H1 (cell line): ENCODE results near the gene UBE2V1. TPM values are rescaled to one million over a fixed set of nuclear protein-coding genes. Genes with fewer than 3 reads are reported as not detected.

ENCODE experiments used
- CTCF ChIA-PET: fragments of 300-600 bp; sonication (Branson Sonifier 250); formaldehyde crosslinking; loops from one replicate; lab custom pipeline; 2021; ENCODE audit not compliant: partially characterized antibody; lab: Charles Lee
- POLR2A ChIA-PET: fragments of 300-600 bp; sonication (Branson Sonifier 250); formaldehyde crosslinking; loops from one replicate; lab custom pipeline; 2021; ENCODE audit warnings: inconsistent platforms; ENCODE audit not compliant: partially characterized antibody; lab: Charles Lee
- DNase-seq, 2 experiments: peaks; one replicate each; pipeline versions ENCODE4 v3.0.0 to v3.0.0-alpha.2; 2010 to 2022; ENCODE audit warnings: low spot score in 2 of 2, low read depth in 1 of 2, mixed read lengths in 1 of 2
- FAIRE-seq: peaks from 2 replicates; lab custom pipeline; 2011; peaks lifted over from hg19 to GRCh38; lab: Jason Lieb, UNC
- H2AFZ ChIP-seq: 2 replicates; pipeline ENCODE4 v1.8.1; 2012; ENCODE audit warnings: low read length, inconsistent platforms
- H2AK5ac ChIP-seq: 2 replicates; pipeline ENCODE4 v1.6.1; 2013; ENCODE audit warnings: low read depth, low read length
- H2BK120ac ChIP-seq: replicated peaks from 2 replicates; pipeline ENCODE3; 2013; ENCODE audit warnings: low read depth, low read length, inconsistent platforms
- H2BK12ac ChIP-seq: 2 replicates; pipeline ENCODE4 v1.6.1; 2013; ENCODE audit warnings: low read depth, low read length
- H2BK15ac ChIP-seq: 2 replicates; pipeline ENCODE4 v1.6.1; 2013; ENCODE audit warnings: low read length
- H2BK20ac ChIP-seq: 2 replicates; pipeline ENCODE4 v1.6.1; 2013; ENCODE audit warnings: low read length
- H2BK5ac ChIP-seq: 2 replicates; pipeline ENCODE4 v1.6.1; 2013; ENCODE audit warnings: low read depth, low read length
- H3K14ac ChIP-seq: 2 replicates; pipeline ENCODE4 v1.6.1; 2013; ENCODE audit warnings: inconsistent platforms; ENCODE audit not compliant: insufficient read length
- H3K18ac ChIP-seq: 2 replicates; pipeline ENCODE4 v1.6.1; 2013; ENCODE audit warnings: low read length; ENCODE audit errors: extremely low read depth
- H3K23ac ChIP-seq: 2 replicates; pipeline ENCODE4 v1.6.1; 2013; ENCODE audit warnings: inconsistent platforms; ENCODE audit not compliant: insufficient read length
- H3K23me2 ChIP-seq: 2 replicates; pipeline ENCODE4 v1.6.1; 2013; ENCODE audit warnings: low read depth, low read length
- H3K27ac ChIP-seq: 2 replicates; pipeline ENCODE4 v1.6.1; 2011; ENCODE audit warnings: low read depth, low read length, inconsistent platforms
- H3K27me3 ChIP-seq, 4 experiments: replicated peaks in 1 of 4; 1 replicate in 1 of 4; 2 replicates in 3 of 4; pipeline versions ENCODE4 v1.6.1 to v1.8.1; 2011 to 2013; ENCODE audit warnings: low read length in 3 of 4, mild to moderate bottlenecking in 3 of 4, inconsistent platforms in 2 of 4, mixed read lengths in 2 of 4, moderate library complexity in 1 of 4; ENCODE audit not compliant: control insufficient read depth in 3 of 4, insufficient read depth in 3 of 4; ENCODE audit errors: extremely low read depth in 1 of 4
- H3K36me3 ChIP-seq, 4 experiments: 2 replicates each; pipeline versions ENCODE4 v1.6.1 to v1.8.1; 2011 to 2013; ENCODE audit warnings: mild to moderate bottlenecking in 4 of 4, low read length in 3 of 4, moderate library complexity in 2 of 4, control low read depth in 1 of 4, inconsistent platforms in 1 of 4; ENCODE audit not compliant: insufficient read depth in 4 of 4, control insufficient read depth in 2 of 4
- H3K4ac ChIP-seq: replicated peaks from 2 replicates; pipeline ENCODE3; 2013; ENCODE audit warnings: low read length, low read depth, mixed read lengths, inconsistent platforms; ENCODE audit not compliant: insufficient read length
- H3K4me1 ChIP-seq, 4 experiments: replicated peaks in 1 of 4; 1 replicate in 1 of 4; 2 replicates in 3 of 4; pipeline versions ENCODE4 v1.6.1 to v1.8.1; 2011 to 2013; ENCODE audit warnings: low read length in 3 of 4, inconsistent platforms in 2 of 4, mixed read lengths in 1 of 4; ENCODE audit not compliant: insufficient read depth in 4 of 4, control insufficient read depth in 3 of 4
- H3K4me2 ChIP-seq, 2 experiments: 2 replicates each; pipeline versions ENCODE4 v1.6.1 to v1.8.1; 2011 to 2013; ENCODE audit warnings: low read depth in 2 of 2, low read length in 2 of 2, control low read depth in 1 of 2, inconsistent platforms in 1 of 2, mild to moderate bottlenecking in 1 of 2; ENCODE audit not compliant: insufficient read depth in 1 of 2
- H3K4me3 ChIP-seq, 4 experiments: fragments of 200-600, 300-600 bp in 1 of 4; sonication (generic), shearing (Covaris generic), sonication (Bioruptor Twin) in 1 of 4; 2 replicates each; pipeline versions ENCODE4 v1.5.1 to v1.8.1; 2011 to 2016; ENCODE audit warnings: low read length in 4 of 4, low read depth in 3 of 4, control low read depth in 2 of 4, inconsistent platforms in 2 of 4, mild to moderate bottlenecking in 2 of 4, mixed read lengths in 1 of 4, moderate library complexity in 1 of 4; ENCODE audit not compliant: insufficient read depth in 2 of 4; ENCODE audit errors: extremely low read depth in 1 of 4
- H3K56ac ChIP-seq: replicated peaks from 2 replicates; pipeline ENCODE3; 2013; ENCODE audit warnings: low read depth, mild to moderate bottlenecking, mixed read lengths, low read length, inconsistent platforms; ENCODE audit not compliant: insufficient read length
- H3K79me1 ChIP-seq: 2 replicates; pipeline ENCODE4 v1.6.1; 2013; ENCODE audit warnings: low read depth, low read length, control low read depth
- H3K79me2 ChIP-seq, 2 experiments: 2 replicates each; pipeline versions ENCODE4 v1.6.1 to v1.8.1; 2012 to 2013; ENCODE audit warnings: low read length in 2 of 2, mild to moderate bottlenecking in 2 of 2, inconsistent platforms in 1 of 2; ENCODE audit not compliant: insufficient read depth in 2 of 2, control insufficient read depth in 1 of 2
- H3K9ac ChIP-seq, 4 experiments: replicated peaks in 1 of 4; 1 replicate in 1 of 4; 2 replicates in 3 of 4; pipeline versions ENCODE4 v1.6.1 to v1.8.1; 2011 to 2013; ENCODE audit warnings: low read depth in 3 of 4, low read length in 3 of 4, control low read depth in 2 of 4, mild to moderate bottlenecking in 2 of 4, moderate library complexity in 2 of 4, inconsistent platforms in 1 of 4; ENCODE audit errors: extremely low read depth in 1 of 4
- H3K9me3 ChIP-seq, 2 experiments: 2 replicates each; pipeline versions ENCODE4 v1.6.1 to v1.8.1; 2012 to 2013; ENCODE audit warnings: mild to moderate bottlenecking in 2 of 2, moderate library complexity in 2 of 2, control low read depth in 1 of 2, inconsistent platforms in 1 of 2, low read depth in 1 of 2, low read length in 1 of 2, mixed read lengths in 1 of 2; ENCODE audit not compliant: insufficient read depth in 2 of 2
- H4K20me1 ChIP-seq, 2 experiments: replicated peaks in 1 of 2; 2 replicates each; pipeline versions ENCODE3 to v1.8.1; 2011 to 2013; ENCODE audit warnings: inconsistent platforms in 2 of 2, low read length in 2 of 2, mild to moderate bottlenecking in 1 of 2; ENCODE audit not compliant: insufficient read depth in 2 of 2, control insufficient read depth in 1 of 2
- H4K5ac ChIP-seq: 2 replicates; pipeline ENCODE4 v1.6.1; 2013; ENCODE audit warnings: low read length, low read depth, mixed read lengths, inconsistent platforms; ENCODE audit not compliant: insufficient read length
- H4K8ac ChIP-seq: 2 replicates; pipeline ENCODE4 v1.8.0; 2013; ENCODE audit warnings: mild to moderate bottlenecking, moderate library complexity, low read length, inconsistent platforms; ENCODE audit not compliant: insufficient read depth; ENCODE audit errors: extremely low read depth
- H4K91ac ChIP-seq: replicated peaks from 2 replicates; pipeline ENCODE3; 2013; ENCODE audit warnings: low read length, mixed read lengths, inconsistent platforms; ENCODE audit not compliant: insufficient read length
- ASH2L ChIP-seq: fragments of 200-600, 300-600 bp; sonication (generic); IDR thresholded peaks from one replicate; pipeline ENCODE4 v1.7.1; 2017; ENCODE audit warnings: low read length
- CBX5 ChIP-seq: fragments of 300-800, 300-1000 bp; sonication (generic); IDR thresholded peaks from 2 replicates; pipeline ENCODE4 v1.7.1; 2016; ENCODE audit warnings: antibody characterized with exemption, low read length, low read depth
- CBX8 ChIP-seq: fragments of 300-800, 300-1000 bp; sonication (generic); IDR thresholded peaks from 2 replicates; pipeline ENCODE4 v1.7.1; 2016; ENCODE audit warnings: low read depth, low read length, borderline replicate concordance
- HDAC6 ChIP-seq: IDR thresholded peaks from one replicate; pipeline ENCODE4 v1.7.1; 2012; ENCODE audit warnings: low read depth, mild to moderate bottlenecking, inconsistent platforms, low read length, moderate library complexity
- KDM5A ChIP-seq: fragments of 200-600 bp; IDR thresholded peaks from 2 replicates; pipeline ENCODE4 v1.7.1; 2012; ENCODE audit warnings: mild to moderate bottlenecking, low read length, inconsistent platforms, mixed read lengths
- NANOG ChIP-seq: IDR thresholded peaks from 2 replicates; pipeline ENCODE4 v1.6.1; 2011; ENCODE audit warnings: low read length, low read depth, mild to moderate bottlenecking, inconsistent platforms; ENCODE audit not compliant: insufficient read depth, poor library complexity, severe bottlenecking
- RFX5 ChIP-seq: IDR thresholded peaks from 2 replicates; pipeline ENCODE4 v1.6.1; 2011; ENCODE audit warnings: low read depth, low read length, improper control_type of control experiment, borderline replicate concordance
- SP1 ChIP-seq: IDR thresholded peaks from 2 replicates; pipeline ENCODE4 v1.6.1; 2011; ENCODE audit warnings: low read depth, low read length
- SP2 ChIP-seq: IDR thresholded peaks from 2 replicates; pipeline ENCODE4 v1.6.1; 2012; ENCODE audit warnings: mild to moderate bottlenecking, low read length, inconsistent platforms
- WGBS, 2 experiments: shearing (Covaris generic) in 1 of 2; methylation state at CpG; one replicate each; pipeline versions ENCODE4 v1.1.6 to v1.1.7; 2013 to 2015; ENCODE audit warnings: low lambda C conversion rate in 2 of 2, mixed read lengths in 2 of 2, inconsistent platforms in 1 of 2, low coverage in 1 of 2, missing lambda C conversion rate in 1 of 2; ENCODE audit not compliant: insufficient replicate concordance in 2 of 2, insufficient coverage in 1 of 2, insufficient read length in 1 of 2; ENCODE audit errors: extremely low coverage in 1 of 2, missing lambda C conversion rate in 1 of 2; 5-methylcytosine and 5-hydroxymethylcytosine counted together
- polyA plus RNA-seq, 7 experiments: library from polyadenylated mRNA; depleted of rRNA in 3 of 7; stranded (reverse) in 5 of 7; unstranded in 2 of 7; fragments of >200 nt in 5 of 7; fragments of 200-250 nt in 2 of 7; gene quantifications; 1 replicate in 5 of 7; 2 replicates in 1 of 7; 4 replicates in 1 of 7; pipeline versions ENCODE4 v1.2.1 to v1.2.3, GENCODE V29; 2011 to 2013; ENCODE audit warnings: missing spikeins in 2 of 7, mixed read lengths in 2 of 7
- total RNA-seq: library from RNA; stranded (reverse); fragmentation: NEBNext Ultra II Directional; extraction: Animal tissue kit (Norgen Biotek cat#: 25700); gene quantifications from 2 replicates; pipeline ENCODE4 v1.2.1, GENCODE V29; 2021

UBE2V1 gene
- total and polyA plus RNA-seq, 2 of the 8 experiments (the other 6 are each of a cell fraction or from before 2014, with no cell fraction given): 141 to 184 TPM

DNA sequence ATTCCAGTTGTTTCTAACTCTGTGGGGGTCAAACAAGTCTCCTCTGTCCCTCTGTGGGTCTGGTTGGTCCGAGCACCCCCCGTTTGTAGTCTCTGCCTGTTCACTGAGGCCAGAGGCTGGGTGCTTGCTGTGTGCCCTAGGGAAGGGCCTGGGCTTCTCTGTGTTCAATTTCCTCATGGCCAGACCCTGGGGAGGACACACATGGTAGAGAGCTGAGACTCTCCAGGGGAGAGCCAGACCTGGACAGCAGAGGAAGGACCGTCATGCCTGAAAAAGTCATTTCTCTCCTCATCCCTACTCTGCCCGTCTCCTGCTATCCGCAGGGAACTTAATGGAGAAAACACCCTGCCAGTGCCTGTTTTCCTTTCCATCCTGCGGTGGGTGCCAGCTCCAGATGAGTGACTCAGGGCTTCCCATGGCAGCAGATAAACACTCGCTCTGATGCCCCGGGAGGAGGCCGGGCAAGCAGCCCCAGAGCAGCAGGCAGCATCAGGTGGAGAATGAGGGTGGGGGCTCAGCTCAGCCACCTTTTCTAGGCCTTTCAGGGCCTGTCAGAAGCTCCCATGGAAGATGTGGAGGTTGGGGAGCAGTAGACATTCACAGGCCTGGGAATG is 78.3 kb downstream of the UBE2V1 start:
- H3K23me2 ChIP-seq: 0 out of 2 replicates have a peak, but pooled peaks cover 1% of the 10 kb centered on the region
- no peak overlapping the region for H2BK120ac ChIP-seq
- FAIRE-seq (no peak), DNase-seq (no peak)
- no peak overlapping the region for H3K14ac ChIP-seq
- no peak overlapping the region for H3K9ac ChIP-seq
- H3K27me3 ChIP-seq: no peaks in the 10 kb centered on the region
- no peak overlapping the region for H3K4me2 ChIP-seq
- no peaks in the 10 kb centered on the region for H3K79me2 ChIP-seq
- no peak overlapping the region for H3K4me3 ChIP-seq
- no peak overlapping the region for H3K18ac ChIP-seq
- no peak overlapping the region for H3K27ac ChIP-seq
- H2BK5ac ChIP-seq: no peak overlapping the region
- CTCF ChIA-PET: interaction anchor here (1.0 kb wide), 1 partner anchor 37 kb away, joined by 9 read pairs; no protein-coding TSS in a partner anchor
- no peak overlapping the region for H2BK15ac ChIP-seq
- H4K5ac ChIP-seq: no peak overlapping the region
- no peak overlapping the region for H3K4ac ChIP-seq
- H3K9me3 ChIP-seq: no peaks in the 10 kb centered on the region
- no peak overlapping the region for H2AFZ ChIP-seq
- peaks cover 0 to 8% (median 1%) of the 10 kb centered on the region in 4 experiments; a peak in 4 of 7 replicates for H3K4me1 ChIP-seq
- no peak overlapping the region for H2AK5ac ChIP-seq
- no peaks in the 10 kb centered on the region for H3K36me3 ChIP-seq
- H4K8ac ChIP-seq: no peak overlapping the region
- H4K20me1 ChIP-seq: no peaks in the 10 kb centered on the region
- no peaks in the 10 kb centered on the region for H3K79me1 ChIP-seq
- H2BK12ac ChIP-seq: no peak overlapping the region
- POLR2A ChIA-PET: interaction anchor here (0.6 kb wide), 1 partner anchor 32 kb away, joined by 4 read pairs; no protein-coding TSS in a partner anchor
- 98% methylated on average over 9 of the region's 9 CpGs; no CpG with 5 or more reads in 1 of the 2 experiments for WGBS, 2 experiments
- H2BK20ac ChIP-seq: no peak overlapping the region
- H4K91ac ChIP-seq: no peak overlapping the region
- no peak overlapping the region for H3K23ac ChIP-seq
- TF ChIP-seq ASH2L (no peak), SP2 (no peak), CBX8 (no peak), HDAC6 (no peak), KDM5A (no peak), RFX5 (no peak), NANOG (no peak), SP1 (no peak), CBX5 (no peak)
- H3K56ac ChIP-seq: no peak overlapping the region
